GM12865 (cell line): ENCODE measurements around the gene TMEM150C.

Experiments
- DNase-seq: peaks from one replicate; pipeline ENCODE4 v3.0.0; 2010; ENCODE audit warnings: low read depth
- H3K4me3 ChIP-seq: 2 replicates; pipeline ENCODE4 v1.5.1; 2011; ENCODE audit warnings: mild to moderate bottlenecking, low read depth, low read length, control low read depth
- CTCF ChIP-seq: IDR thresholded peaks from 2 replicates; pipeline ENCODE4 v1.5.1; 2011; ENCODE audit warnings: low read length, control low read depth, low read depth, inconsistent platforms; ENCODE audit not compliant: insufficient read depth; ENCODE audit errors: missing control alignments

The TMEM150C gene

GRCh38 chr4:82489987-82490386 lies 71.8 kb downstream of the TMEM150C start:
- TF ChIP-seq CTCF: no peak
- no peak overlapping the region for H3K4me3 ChIP-seq
- no peak for DNase-seq

- H3K4me3 ChIP-seq: no peak overlapping the region
- no peak for TF ChIP-seq CTCF
Measured at GRCh38 chr4:82489076-82489475, 72.7 kb downstream of the TMEM150C start.

GRCh38 chr4:82484996-82485783 lies 76.6 kb downstream of the TMEM150C start:
- TF ChIP-seq CTCF: no peak
- no peak overlapping the region for H3K4me3 ChIP-seq
- DNase-seq: no peak

More at GRCh38 chr4:82489076-82489475, 72.7 kb downstream of the TMEM150C start:
- no peak for DNase-seq

GRCh38 chr4:82482387-82482786 lies 79.4 kb downstream of the TMEM150C start:
- H3K4me3 ChIP-seq: no peak overlapping the region
- TF ChIP-seq CTCF: no peak
- DNase-seq: no peak

GRCh38 chr4:82481506-82481840 lies 80.3 kb downstream of the TMEM150C start:
- no peak overlapping the region for H3K4me3 ChIP-seq
- DNase-seq: no peak
- no peak for TF ChIP-seq CTCF

GRCh38 chr4:82480771-82481505 lies 80.8 kb downstream of the TMEM150C start:
- H3K4me3 ChIP-seq: no peak overlapping the region
- TF ChIP-seq CTCF: no peak
- DNase-seq: no peak
